Liver (tissue), 9 donors: ENCODE measurements around the gene IFRD1. TPM values are rescaled to one million over a fixed set of nuclear protein-coding genes. Genes with fewer than 3 reads are reported as not detected.

Experiments
- DNase-seq: peaks from one replicate; pipeline ENCODE4 v3.0.0-alpha.2; 2017; ENCODE audit warnings: low spot score
- H3K27ac ChIP-seq, 2 donors: one replicate each; pipeline ENCODE4 v1.7.0; 2013; ENCODE audit warnings: inconsistent platforms in 2 of 2, low read length in 2 of 2, control low read depth in 1 of 2, low read depth in 1 of 2, mild to moderate bottlenecking in 1 of 2
- H3K27me3 ChIP-seq, 4 donors: one replicate each; pipeline versions ENCODE4 v1.6.1 to v1.7.0; 2013; ENCODE audit warnings: low read length in 3 of 4, inconsistent platforms in 1 of 4, mild to moderate bottlenecking in 1 of 4, moderate library complexity in 1 of 4; ENCODE audit not compliant: control insufficient read depth in 4 of 4, insufficient read depth in 4 of 4
- H3K36me3 ChIP-seq, 4 donors: one replicate each; pipeline versions ENCODE4 v1.6.1 to v1.7.0; 2013; ENCODE audit warnings: low read length in 3 of 4, mild to moderate bottlenecking in 3 of 4, low read depth in 1 of 4, moderate library complexity in 1 of 4; ENCODE audit not compliant: control insufficient read depth in 4 of 4, insufficient read depth in 3 of 4
- H3K4me1 ChIP-seq, 4 donors: one replicate each; pipeline versions ENCODE4 v1.6.1 to v1.7.0; 2013; ENCODE audit warnings: low read length in 3 of 4, mild to moderate bottlenecking in 3 of 4, moderate library complexity in 1 of 4; ENCODE audit not compliant: control insufficient read depth in 4 of 4, insufficient read depth in 4 of 4
- H3K4me3 ChIP-seq, 3 donors: one replicate each; pipeline versions ENCODE4 v1.6.1 to v1.7.0; 2013; ENCODE audit warnings: low read length in 3 of 3, control low read depth in 1 of 3, low read depth in 1 of 3, mild to moderate bottlenecking in 1 of 3
- H3K9ac ChIP-seq, 2 donors: one replicate each; pipeline ENCODE4 v1.7.0; 2013; ENCODE audit warnings: low read length in 2 of 2, mild to moderate bottlenecking in 2 of 2, moderate library complexity in 2 of 2, control low read depth in 1 of 2, low read depth in 1 of 2
- H3K9me3 ChIP-seq, 4 donors: one replicate each; pipeline versions ENCODE4 v1.6.1 to v1.7.0; 2013; ENCODE audit warnings: low read length in 3 of 4; ENCODE audit not compliant: control insufficient read depth in 4 of 4
- ATF3 ChIP-seq: IDR thresholded peaks from 2 replicates; pipeline ENCODE4 v1.6.1; 2016; ENCODE audit warnings: antibody characterized with exemption
- CTCF ChIP-seq: fragments of 150-350 bp; IDR thresholded peaks from 2 replicates; pipeline ENCODE4 v1.5.1; 2017; ENCODE audit warnings: improper control_type of control experiment, low read depth, low read length; ENCODE audit not compliant: missing input control
- EGR1 ChIP-seq, 2 donors: IDR thresholded peaks; 2 replicates each; pipeline ENCODE4 v1.6.1; 2016 to 2018; ENCODE audit warnings: antibody characterized with exemption in 2 of 2, low read depth in 2 of 2
- FOXA1 ChIP-seq: IDR thresholded peaks from 2 replicates; pipeline ENCODE4 v1.6.1; 2016; ENCODE audit warnings: antibody characterized with exemption
- HNF4A ChIP-seq, 2 donors: conservative IDR thresholded peaks; 2 replicates each; pipeline ENCODE4 v1.6.1; 2016; ENCODE audit warnings: antibody characterized with exemption in 2 of 2, mild to moderate bottlenecking in 2 of 2
- RAD21 ChIP-seq, 2 donors: IDR thresholded peaks; 2 replicates each; pipeline ENCODE4 v1.6.1; 2016; ENCODE audit warnings: antibody characterized with exemption in 2 of 2, mild to moderate bottlenecking in 2 of 2
- SP1 ChIP-seq: IDR thresholded peaks from 2 replicates; pipeline ENCODE4 v1.6.1; 2018; ENCODE audit warnings: antibody characterized with exemption, mild to moderate bottlenecking
- TAF1 ChIP-seq: conservative IDR thresholded peaks from 2 replicates; pipeline ENCODE4 v1.6.1; 2016; ENCODE audit warnings: antibody characterized with exemption, mild to moderate bottlenecking
- YY1 ChIP-seq: IDR thresholded peaks from 2 replicates; pipeline ENCODE4 v1.6.1; 2016; ENCODE audit warnings: antibody characterized with exemption, mild to moderate bottlenecking
- ZBTB33 ChIP-seq: IDR thresholded peaks from 2 replicates; pipeline ENCODE4 v1.6.1; 2016; ENCODE audit warnings: antibody characterized with exemption
- WGBS: extraction: QIAGEN DNeasy Blood & Tissue Kit; methylation state at CpG from one replicate; pipeline ENCODE4 v1.1.7; 2013; 5-methylcytosine and 5-hydroxymethylcytosine counted together
- polyA plus RNA-seq, 2 donors: library from polyadenylated mRNA; stranded (reverse) in 1 of 2; unstranded in 1 of 2; fragments of 200-250 nt in 1 of 2; fragments of >200 nt in 1 of 2; fragmentation: Nextera tagmentation in 1 of 2; extraction: Ambion mirVana in 1 of 2; gene quantifications; one replicate each; pipeline versions ENCODE4 v1.2.1 to v1.2.3, GENCODE V29; 2013 to 2015
- total RNA-seq, 2 donors: library from RNA; depleted of rRNA; stranded (reverse); fragments of >200 nt; gene quantifications; one replicate each; pipeline ENCODE4 v1.2.3, GENCODE V29; 2014
- donor health status: healthy.
- donor health status: healthy.
- donor health status: healthy.
- donor health status: healthy.
- donor health status: healthy.

The IFRD1 gene
- total and polyA plus RNA-seq, 4 donors: 7.7 to 35.6 (median 21.1) TPM

- Histone ChIP-seq H3K9ac (no peak overlapping the region), H3K36me3 (no peaks in the 10 kb centered on the region), H3K4me3 (no peak overlapping the region), H3K9me3 (no peaks in the 10 kb centered on the region), H3K4me1 (no peaks in the 10 kb centered on the region), H3K27me3 (no peaks in the 10 kb centered on the region), H3K27ac (no peak overlapping the region)
- no peak for DNase-seq
- 96% methylated on average over 2 of the region's 2 CpGs for WGBS
- TF ChIP-seq ATF3: no peak
- no peak for TF ChIP-seq CTCF
These were observed 52.4 kb downstream of the IFRD1 start for GRCh38 chr7:112502700-112503099.

GRCh38 chr7:112503361-112503972 lies 53.2 kb downstream of the IFRD1 start:
- H3K4me3 ChIP-seq: no peak overlapping the region
- no peaks in the 10 kb centered on the region for H3K9me3 ChIP-seq
- no peaks in the 10 kb centered on the region for H3K36me3 ChIP-seq
- DNase-seq: no peak
- H3K9ac ChIP-seq: no peak overlapping the region
- TF ChIP-seq HNF4A (conservative IDR thresholded peaks at IDR 0.05): no peak
- no peak for TF ChIP-seq FOXA1
- no peak for TF ChIP-seq EGR1 (IDR thresholded peaks at IDR 0.05; ENCODE audit: low read depth in 2 of 2)
- TF ChIP-seq ATF3: no peak
- no peak for TF ChIP-seq SP1
- TF ChIP-seq TAF1: no peak
- TF ChIP-seq RAD21 (IDR thresholded peaks at IDR 0.05): no peak
- no peaks in the 10 kb centered on the region for H3K4me1 ChIP-seq
- H3K27me3 ChIP-seq: no peaks in the 10 kb centered on the region
- WGBS: 86% methylated on average over 4 of the region's 4 CpGs
- H3K27ac ChIP-seq: no peak overlapping the region

- H3K9me3 ChIP-seq: no peaks in the 10 kb centered on the region
- no peak overlapping the region for H3K27ac ChIP-seq
- H3K27me3 ChIP-seq: no peaks in the 10 kb centered on the region
- DNase-seq: no peak
- H3K4me1 ChIP-seq: no peaks in the 10 kb centered on the region
- 91% methylated on average over 5 of the region's 5 CpGs for WGBS
- H3K9ac ChIP-seq: no peak overlapping the region
- no peak overlapping the region for H3K4me3 ChIP-seq
- TF ChIP-seq YY1: no peak
- TF ChIP-seq FOXA1: no peak
- no peak for TF ChIP-seq SP1
- TF ChIP-seq CTCF: no peak
- no peak for TF ChIP-seq ZBTB33
- H3K36me3 ChIP-seq: no peaks in the 10 kb centered on the region
These were observed 53.9 kb downstream of the IFRD1 start for GRCh38 chr7:112504093-112504695.
